ENCODE results near the gene PRB2.
A peak's percentile ranks its signal among the peaks of the same experiment; 100 is the strongest.
"Not testable (repeated sequence)": the region's sequence is repeated elsewhere in the genome, so short reads cannot be mapped to it uniquely, and the experiment has no call there.

Gene PRB2

DNA sequence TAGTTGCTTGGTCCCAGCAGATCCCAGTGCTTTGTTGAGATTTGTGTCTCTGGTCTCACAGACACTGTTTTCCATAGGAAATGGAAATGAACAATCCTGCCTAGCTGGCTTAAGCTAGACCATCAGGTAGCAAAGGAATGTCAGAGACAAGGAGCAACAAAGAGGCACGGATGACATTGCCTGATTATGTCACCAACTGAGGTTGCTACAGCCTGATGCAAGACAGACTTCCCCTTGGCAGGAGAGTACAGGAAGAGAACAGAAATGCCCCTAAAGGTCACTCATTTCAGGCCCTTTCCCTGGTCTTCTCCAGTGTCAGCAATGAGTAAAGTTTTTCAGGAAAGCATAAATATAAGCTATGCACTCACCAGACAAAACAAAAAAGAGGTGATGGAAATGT, 2.0 kb upstream of the PRB2 start:
- Histone ChIP-seq H3K4me1 (no peaks in the 10 kb centered on the region), H3K4me3 (ENCODE audit: low read depth, low read length) (no peak overlapping the region), H3K9me3 (no peaks in the 10 kb centered on the region), H3K27me3 (no peaks in the 10 kb centered on the region; the same call in 1 of the 2 replicates), H3K36me3 (no peaks in the 10 kb centered on the region)
- TF ChIP-seq, protein P1, sequence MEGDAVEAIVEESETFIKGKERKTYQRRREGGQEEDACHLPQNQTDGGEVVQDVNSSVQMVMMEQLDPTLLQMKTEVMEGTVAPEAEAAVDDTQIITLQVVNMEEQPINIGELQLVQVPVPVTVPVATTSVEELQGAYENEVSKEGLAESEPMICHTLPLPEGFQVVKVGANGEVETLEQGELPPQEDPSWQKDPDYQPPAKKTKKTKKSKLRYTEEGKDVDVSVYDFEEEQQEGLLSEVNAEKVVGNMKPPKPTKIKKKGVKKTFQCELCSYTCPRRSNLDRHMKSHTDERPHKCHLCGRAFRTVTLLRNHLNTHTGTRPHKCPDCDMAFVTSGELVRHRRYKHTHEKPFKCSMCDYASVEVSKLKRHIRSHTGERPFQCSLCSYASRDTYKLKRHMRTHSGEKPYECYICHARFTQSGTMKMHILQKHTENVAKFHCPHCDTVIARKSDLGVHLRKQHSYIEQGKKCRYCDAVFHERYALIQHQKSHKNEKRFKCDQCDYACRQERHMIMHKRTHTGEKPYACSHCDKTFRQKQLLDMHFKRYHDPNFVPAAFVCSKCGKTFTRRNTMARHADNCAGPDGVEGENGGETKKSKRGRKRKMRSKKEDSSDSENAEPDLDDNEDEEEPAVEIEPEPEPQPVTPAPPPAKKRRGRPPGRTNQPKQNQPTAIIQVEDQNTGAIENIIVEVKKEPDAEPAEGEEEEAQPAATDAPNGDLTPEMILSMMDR (IDR thresholded peaks at IDR 0.05; ENCODE audit: low read depth, low read length) = no peak
- DNase-seq = no peak

DNA sequence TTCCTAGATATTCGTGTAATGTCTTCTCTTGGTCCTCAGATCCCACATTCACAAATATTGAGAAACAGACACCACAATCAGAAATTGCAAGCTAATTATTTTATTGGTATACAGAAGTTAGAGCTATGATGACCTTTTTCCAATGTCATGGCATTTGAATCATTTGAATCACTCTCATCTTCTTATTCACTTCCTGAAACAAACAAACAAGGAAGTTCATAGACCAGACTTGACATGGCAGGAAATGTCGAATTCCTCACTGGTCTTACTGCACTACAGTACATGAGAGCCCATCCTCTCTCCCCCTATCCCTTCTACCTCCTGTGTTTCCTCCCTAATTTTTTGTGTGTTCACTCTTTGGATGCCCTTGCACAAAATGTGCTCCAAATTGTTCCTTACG, 3.9 kb downstream of the PRB2 start:
- H3K36me3 ChIP-seq; H3K27me3 ChIP-seq; H3K4me1 ChIP-seq; DNase-seq; H3K9me3 ChIP-seq; H3K4me3 ChIP-seq (ENCODE audit: low read depth, low read length): not testable (repeated sequence)

- not testable (repeated sequence) for H3K9me3 ChIP-seq; DNase-seq; H3K4me3 ChIP-seq (ENCODE audit: low read depth, low read length); H3K27me3 ChIP-seq; H3K36me3 ChIP-seq; H3K4me1 ChIP-seq
Observed at GRCh38 chr12:11377420-11377819, 17.9 kb downstream of the PRB2 start.

- Histone ChIP-seq H3K27me3 (no peaks in the 10 kb centered on the region), H3K9me3 (no peaks in the 10 kb centered on the region), H3K4me3 (ENCODE audit: low read depth, low read length) (no peak overlapping the region), H3K4me1 (no peaks in the 10 kb centered on the region), H3K36me3 (no peaks in the 10 kb centered on the region)
- TF ChIP-seq, protein P1 (IDR thresholded peaks at IDR 0.05; ENCODE audit: low read depth, low read length) = no peak
- DNase-seq = no peak
Observed at GRCh38 chr12:11361151-11361550, 34.2 kb downstream of the PRB2 start.

DNA sequence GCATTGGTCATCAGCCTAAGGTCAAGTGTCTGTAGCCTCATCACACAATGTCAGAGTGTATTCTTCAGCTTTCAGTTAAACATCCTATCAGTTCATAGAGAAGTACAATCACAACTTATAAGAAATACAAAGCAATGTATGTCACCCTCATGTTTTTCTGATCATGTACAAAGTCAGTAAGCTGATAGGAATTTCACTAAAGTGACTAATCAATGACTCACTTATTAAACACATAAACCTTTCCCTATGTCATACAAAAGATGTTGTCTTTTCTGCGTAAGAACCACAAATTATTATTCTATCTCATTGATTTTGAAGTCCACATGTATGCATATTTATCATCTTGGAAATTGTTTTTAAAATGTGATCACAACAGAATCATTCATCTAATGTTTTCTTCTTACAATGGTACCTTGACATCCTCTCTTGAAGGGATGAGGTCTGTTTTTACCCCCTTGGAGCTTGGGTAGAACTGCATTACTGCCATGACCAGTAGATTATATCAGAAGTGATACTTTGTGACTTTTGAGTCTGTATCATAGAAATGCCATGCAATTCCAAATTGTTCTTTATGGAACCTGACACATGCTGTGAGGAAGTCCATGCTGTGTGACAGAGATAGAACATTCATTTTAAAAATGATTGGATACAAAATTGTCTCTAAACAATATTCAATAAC, 35.0 kb downstream of the PRB2 start:
- not testable (repeated sequence) for H3K4me1 ChIP-seq; H3K27me3 ChIP-seq; H3K4me3 ChIP-seq (ENCODE audit: low read depth, low read length); H3K36me3 ChIP-seq; H3K9me3 ChIP-seq; DNase-seq

- H3K9me3 ChIP-seq; H3K27me3 ChIP-seq; H3K4me1 ChIP-seq; DNase-seq; H3K4me3 ChIP-seq (ENCODE audit: low read depth, low read length); H3K36me3 ChIP-seq: not testable (repeated sequence)
Observed at GRCh38 chr12:11351736-11352135, 43.6 kb downstream of the PRB2 start.

GRCh38 chr12:11348439-11348838, 46.9 kb downstream of the PRB2 start:
- Histone ChIP-seq H3K4me1 (no peaks in the 10 kb centered on the region), H3K27me3 (0 out of 2 replicates have a peak, but pooled peaks cover 6% of the 10 kb centered on the region), H3K36me3 (no peaks in the 10 kb centered on the region), H3K9me3 (no peaks in the 10 kb centered on the region), H3K4me3 (ENCODE audit: low read depth, low read length) (no peak overlapping the region)
- DNase-seq = no peak
- TF ChIP-seq, protein P1 (IDR thresholded peaks at IDR 0.05; ENCODE audit: low read depth, low read length) = no peak

GRCh38 chr12:11347810-11348209, 47.6 kb downstream of the PRB2 start:
- no peak overlapping the region for H3K4me3 ChIP-seq (ENCODE audit: low read depth, low read length)
- H3K9me3 ChIP-seq = no peaks in the 10 kb centered on the region
- TF ChIP-seq, protein P1 (IDR thresholded peaks at IDR 0.05; ENCODE audit: low read depth, low read length) = peak; percentile 24; the same call in 1 of the 2 replicates
- H3K27me3 ChIP-seq = 0 out of 2 replicates have a peak, but pooled peaks cover 6% of the 10 kb centered on the region
- H3K36me3 ChIP-seq = no peaks in the 10 kb centered on the region
- DNase-seq = no peak
- H3K4me1 ChIP-seq = no peaks in the 10 kb centered on the region

Measured in BE2C (cell line).